Measurements from ENCODE around the gene TSFM.

DNA sequence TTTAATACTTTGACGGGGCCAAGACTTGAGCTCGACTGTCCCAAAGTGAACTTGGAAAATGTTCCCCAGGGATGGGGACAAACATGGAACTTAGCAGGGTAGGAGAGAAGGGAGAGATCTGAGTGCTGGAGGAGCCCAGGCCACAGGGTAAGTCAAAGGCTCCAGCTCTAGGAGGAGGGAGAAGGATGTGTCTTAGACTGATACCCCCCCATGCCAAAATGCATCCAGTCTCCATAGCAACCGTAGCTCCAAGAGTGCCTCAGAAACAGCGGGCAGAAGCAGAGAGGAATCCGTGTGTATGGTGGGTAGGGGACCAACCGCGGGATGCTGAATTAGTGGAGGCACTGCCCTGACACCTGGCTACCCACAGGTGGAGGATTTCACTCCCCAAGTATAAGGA lies 43.2 kb upstream of the TSFM start:
- TF ChIP-seq CTCF (conservative IDR thresholded peaks at IDR 0.05; ENCODE audit: low read length) (no peak), EZH2phosphoT487 (IDR thresholded peaks at IDR 0.05; ENCODE audit: borderline replicate concordance, low read depth, low read length) (no peak)

Measured in OCI-LY7 (cell line).